Neural cell (in vitro differentiated cells): ENCODE results near the gene LFNG. TPM values are rescaled to one million over a fixed set of nuclear protein-coding genes. Genes with fewer than 3 reads are reported as not detected.

Experiments
- H2AFZ ChIP-seq: fragments of 200-600, 300-800 bp; sonication (generic), shearing (Covaris generic); 2 replicates; pipeline ENCODE4 v1.6.0; 2014; ENCODE audit warnings: low read depth, mild to moderate bottlenecking, antibody characterized with exemption, low read length, moderate library complexity
- H3F3A ChIP-seq: fragments of 200-600 bp; shearing (Covaris generic); 2 replicates; pipeline ENCODE4 v1.6.1; 2016; ENCODE audit warnings: mild to moderate bottlenecking, moderate library complexity, mixed read lengths, antibody characterized with exemption, low read length; ENCODE audit not compliant: insufficient read depth, poor library complexity, severe bottlenecking
- H3K27ac ChIP-seq: fragments of 200-600, 300-800 bp; sonication (generic), shearing (Covaris generic); 2 replicates; pipeline ENCODE4 v1.5.1; 2014; ENCODE audit warnings: mild to moderate bottlenecking, low read length, moderate library complexity
- H3K27me3 ChIP-seq: fragments of 300-800, 200-600 bp; sonication (generic), shearing (Covaris generic); 2 replicates; pipeline ENCODE4 v1.6.0; 2014; ENCODE audit warnings: mild to moderate bottlenecking, low read depth, low read length, moderate library complexity; ENCODE audit not compliant: insufficient read depth
- H3K36me3 ChIP-seq: fragments of 300-800, 200-600 bp; sonication (generic), shearing (Covaris generic); 2 replicates; pipeline ENCODE4 v1.5.1; 2014; ENCODE audit warnings: mild to moderate bottlenecking, antibody characterized with exemption, low read length, moderate library complexity; ENCODE audit not compliant: insufficient read depth
- H3K4me2 ChIP-seq: fragments of 300-800, 200-600 bp; sonication (generic), shearing (Covaris generic); 2 replicates; pipeline ENCODE4 v1.6.0; 2014; ENCODE audit warnings: mild to moderate bottlenecking, low read length
- H3K4me3 ChIP-seq: fragments of 300-800, 200-600 bp; sonication (generic), shearing (Covaris generic); 2 replicates; pipeline ENCODE4 v1.5.1; 2014; ENCODE audit warnings: mild to moderate bottlenecking, low read length, moderate library complexity
- H3K79me2 ChIP-seq: fragments of 200-600 bp; shearing (Covaris generic); replicated peaks from 2 replicates; pipeline ENCODE4 v1.6.0; 2014; ENCODE audit warnings: mild to moderate bottlenecking, low read length, moderate library complexity; ENCODE audit not compliant: insufficient read depth
- H3K9ac ChIP-seq: fragments of 300-800, 200-600 bp; sonication (generic), shearing (Covaris generic); 2 replicates; pipeline ENCODE4 v1.6.1; 2016; ENCODE audit warnings: mild to moderate bottlenecking, low read length, mixed read lengths
- H3K9me2 ChIP-seq: fragments of 200-600 bp; shearing (Covaris generic); 2 replicates; pipeline ENCODE4 v1.6.1; 2016; ENCODE audit warnings: mild to moderate bottlenecking, low read length, mixed read lengths; ENCODE audit not compliant: insufficient read depth
- H3K9me3 ChIP-seq: fragments of 200-600, 300-800 bp; sonication (generic), shearing (Covaris generic); 2 replicates; pipeline ENCODE4 v1.6.1; 2016; ENCODE audit warnings: mild to moderate bottlenecking, mixed run types, low read length, moderate library complexity, mixed read lengths
- H4K20me1 ChIP-seq: fragments of 200-600 bp; shearing (Covaris generic); 2 replicates; pipeline ENCODE4 v1.6.1; 2016; ENCODE audit warnings: mild to moderate bottlenecking, mixed run types; ENCODE audit not compliant: insufficient read depth
- CTCF ChIP-seq: fragments of 450-650 bp; IDR thresholded peaks from 2 replicates; pipeline ENCODE4 v1.5.1; 2014; ENCODE audit warnings: antibody characterized with exemption, mild to moderate bottlenecking, moderate library complexity; ENCODE audit not compliant: poor library complexity, severe bottlenecking
- EP300 ChIP-seq: fragments of 450-650 bp; conservative IDR thresholded peaks from 2 replicates; pipeline ENCODE4 v1.6.1; 2014; ENCODE audit warnings: antibody characterized with exemption, mild to moderate bottlenecking, moderate library complexity; ENCODE audit not compliant: poor library complexity, severe bottlenecking
- EZH2 ChIP-seq: fragments of 200-600, 300-800 bp; shearing (Covaris generic), sonication (generic); IDR thresholded peaks from 2 replicates; pipeline ENCODE4 v1.6.1; 2014; ENCODE audit warnings: antibody characterized with exemption, low read length, borderline replicate concordance, mild to moderate bottlenecking; ENCODE audit not compliant: insufficient read depth, poor library complexity, severe bottlenecking
- MXI1 ChIP-seq: fragments of 450-650 bp; conservative IDR thresholded peaks from 2 replicates; pipeline ENCODE4 v1.6.1; 2014; ENCODE audit warnings: antibody characterized with exemption, mild to moderate bottlenecking; ENCODE audit not compliant: poor library complexity, severe bottlenecking
- POLR2AphosphoS5 ChIP-seq: IDR thresholded peaks from 2 replicates; pipeline ENCODE4 v1.6.1; 2012
- RAD21 ChIP-seq: fragments of 450-650 bp; conservative IDR thresholded peaks from 2 replicates; pipeline ENCODE4 v1.6.1; 2014; ENCODE audit warnings: antibody characterized with exemption, mild to moderate bottlenecking, moderate library complexity
- REST ChIP-seq: IDR thresholded peaks from 2 replicates; pipeline ENCODE4 v1.6.1; 2012; ENCODE audit warnings: borderline replicate concordance
- SMC3 ChIP-seq: fragments of 450-650 bp; conservative IDR thresholded peaks from 2 replicates; pipeline ENCODE4 v1.6.1; 2014; ENCODE audit warnings: antibody characterized with exemption, mild to moderate bottlenecking, moderate library complexity; ENCODE audit not compliant: poor library complexity
- TAF1 ChIP-seq: IDR thresholded peaks from 2 replicates; pipeline ENCODE4 v1.6.1; 2012; ENCODE audit warnings: low read depth
- polyA plus RNA-seq: library from polyadenylated mRNA; depleted of rRNA; stranded (reverse); fragments of >200 nt; gene quantifications from 2 replicates; pipeline ENCODE4 v1.2.3, GENCODE V29; 2014

Gene LFNG
- polyA plus RNA-seq, 1 donor from 2014 or later: 0.30 TPM

- Histone ChIP-seq H3K27me3 (no peaks in the 10 kb centered on the region), H3K9me3 (no peaks in the 10 kb centered on the region), H4K20me1 (no peaks in the 10 kb centered on the region), H3K36me3 (no peaks in the 10 kb centered on the region), H3K4me2 (no peak overlapping the region), H3K4me3 (no peak overlapping the region), H3F3A (no peaks in the 10 kb centered on the region), H3K9me2 (no peaks in the 10 kb centered on the region), H3K79me2 (no peaks in the 10 kb centered on the region), H3K27ac (no peak overlapping the region), H2AFZ (no peak overlapping the region), H3K9ac (no peak overlapping the region)
- TF ChIP-seq REST (no peak), RAD21 (no peak), MXI1 (no peak), SMC3 (no peak), EP300 (no peak), EZH2 (no peak), CTCF (no peak), TAF1 (no peak)
Measured at GRCh38 chr7:2504889-2505375, 14.6 kb upstream of the LFNG start.

GRCh38 chr7:2505401-2505800 is 14.2 kb upstream of the LFNG start:
- H3K4me3 ChIP-seq: no peak overlapping the region
- H3K36me3 ChIP-seq: no peaks in the 10 kb centered on the region
- no peak overlapping the region for H2AFZ ChIP-seq
- no peaks in the 10 kb centered on the region for H3F3A ChIP-seq
- H4K20me1 ChIP-seq: no peaks in the 10 kb centered on the region
- H3K79me2 ChIP-seq: no peaks in the 10 kb centered on the region
- no peak for TF ChIP-seq POLR2AphosphoS5
- no peak for TF ChIP-seq TAF1
- no peak for TF ChIP-seq REST
- TF ChIP-seq SMC3: no peak
- TF ChIP-seq MXI1: no peak
- no peak for TF ChIP-seq EZH2
- no peak for TF ChIP-seq RAD21
- TF ChIP-seq EP300: no peak
- TF ChIP-seq CTCF: no peak
- H3K9me2 ChIP-seq: no peaks in the 10 kb centered on the region
- no peaks in the 10 kb centered on the region for H3K27me3 ChIP-seq
- no peak overlapping the region for H3K4me2 ChIP-seq
- no peak overlapping the region for H3K27ac ChIP-seq
- no peak overlapping the region for H3K9ac ChIP-seq
- H3K9me3 ChIP-seq: no peaks in the 10 kb centered on the region
